Muscle layer of colon (tissue), 2 donors: ENCODE data around the gene CYBRD1.
"Not testable (repeated sequence)": the region's sequence is repeated elsewhere in the genome, so short reads cannot be mapped to it uniquely, and the experiment has no call there.

ENCODE experiments used
- H3K27ac ChIP-seq: one replicate; pipeline ENCODE4 v1.7.0; 2013; ENCODE audit warnings: low read depth, mild to moderate bottlenecking, low read length, moderate library complexity
- H3K27me3 ChIP-seq, 2 donors: one replicate each; pipeline ENCODE4 v1.7.0; 2013; ENCODE audit warnings: low read length in 2 of 2, mild to moderate bottlenecking in 2 of 2; ENCODE audit not compliant: insufficient read depth in 2 of 2, control insufficient read depth in 1 of 2
- H3K36me3 ChIP-seq: one replicate; pipeline ENCODE4 v1.7.0; 2013; ENCODE audit warnings: mild to moderate bottlenecking, low read length; ENCODE audit not compliant: insufficient read depth
- H3K4me1 ChIP-seq: one replicate; pipeline ENCODE4 v1.7.0; 2013; ENCODE audit warnings: mild to moderate bottlenecking, low read length; ENCODE audit not compliant: insufficient read depth
- H3K4me3 ChIP-seq, 2 donors: one replicate each; pipeline ENCODE4 v1.7.0; 2013; ENCODE audit warnings: low read length in 2 of 2, low read depth in 1 of 2, mild to moderate bottlenecking in 1 of 2, moderate library complexity in 1 of 2
- H3K9ac ChIP-seq: one replicate; pipeline ENCODE4 v1.7.0; 2013; ENCODE audit warnings: low read length
- H3K9me3 ChIP-seq: one replicate; pipeline ENCODE4 v1.7.0; 2013; ENCODE audit warnings: mild to moderate bottlenecking, low read length
- donor health status: abdominal sarcoma.
- donor health status: Adenocarcinoma of cecum.

CYBRD1 gene

GRCh38 chr2:171533331-171533730, 11.1 kb downstream of the CYBRD1 start:
- H3K4me1 ChIP-seq, result peaks cover 17% of the 10 kb centered on the region
- no peaks in the 10 kb centered on the region for H3K9me3 ChIP-seq
- no peaks in the 10 kb centered on the region for H3K27me3 ChIP-seq

GRCh38 chr2:171535528-171535927, 13.3 kb downstream of the CYBRD1 start:
- not testable (repeated sequence) for H3K9ac ChIP-seq, H3K4me3 ChIP-seq, H3K27ac ChIP-seq, H3K36me3 ChIP-seq, H3K9me3 ChIP-seq, H3K27me3 ChIP-seq
- peaks cover 12% of the 10 kb centered on the region for H3K4me1 ChIP-seq

More at GRCh38 chr2:171533331-171533730, 11.1 kb downstream of the CYBRD1 start:
- H3K27ac ChIP-seq, result no peak overlapping the region
- no peak overlapping the region for H3K4me3 ChIP-seq
- H3K36me3 ChIP-seq, result peaks cover 5% of the 10 kb centered on the region
- no peak overlapping the region for H3K9ac ChIP-seq

GRCh38 chr2:171540437-171540836, 18.2 kb downstream of the CYBRD1 start:
- Histone ChIP-seq H3K9me3 (no peaks in the 10 kb centered on the region), H3K27ac (no peak overlapping the region), H3K36me3 (peaks cover 10% of the 10 kb centered on the region), H3K9ac (no peak overlapping the region), H3K27me3 (no peaks in the 10 kb centered on the region), H3K4me1 (no peaks in the 10 kb centered on the region), H3K4me3 (no peak overlapping the region)

GRCh38 chr2:171541202-171541887, 19.1 kb downstream of the CYBRD1 start:
- no peaks in the 10 kb centered on the region for H3K4me1 ChIP-seq
- H3K36me3 ChIP-seq, result peaks cover 10% of the 10 kb centered on the region
- no peak overlapping the region for H3K4me3 ChIP-seq
- H3K9me3 ChIP-seq, result no peaks in the 10 kb centered on the region
- H3K27me3 ChIP-seq, result no peaks in the 10 kb centered on the region
- H3K9ac ChIP-seq, result no peak overlapping the region
- H3K27ac ChIP-seq, result no peak overlapping the region

DNA sequence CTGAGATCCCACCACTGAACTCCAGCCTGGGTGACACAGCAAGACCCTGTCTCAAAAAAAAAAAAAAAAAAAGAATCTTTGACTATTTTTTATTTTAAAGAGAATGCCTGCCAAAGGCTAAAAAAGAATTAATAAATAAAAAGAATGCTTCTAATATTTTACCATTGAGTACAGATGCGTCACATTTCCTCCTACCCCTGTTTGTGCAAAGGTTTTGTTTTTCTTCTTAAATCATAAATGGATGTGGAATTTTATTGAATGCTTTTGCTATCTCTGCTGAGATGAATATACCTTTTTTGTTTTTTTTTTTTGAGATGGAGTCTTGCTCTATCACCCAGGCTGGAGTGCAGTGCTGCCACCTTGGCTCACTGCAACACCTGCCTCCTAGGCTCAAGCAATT, 22.8 kb downstream of the CYBRD1 start:
- Histone ChIP-seq H3K36me3 (peaks cover 10% of the 10 kb centered on the region), H3K27ac (no peak overlapping the region), H3K9me3 (no peaks in the 10 kb centered on the region), H3K4me3 (no peak overlapping the region), H3K27me3 (no peaks in the 10 kb centered on the region), H3K9ac (no peak overlapping the region), H3K4me1 (no peaks in the 10 kb centered on the region)

GRCh38 chr2:171547256-171547655, 25.0 kb downstream of the CYBRD1 start:
- no peaks in the 10 kb centered on the region for H3K4me1 ChIP-seq
- no peak overlapping the region for H3K4me3 ChIP-seq
- H3K27me3 ChIP-seq, result no peaks in the 10 kb centered on the region
- H3K9ac ChIP-seq, result no peak overlapping the region
- H3K9me3 ChIP-seq, result no peaks in the 10 kb centered on the region
- no peak overlapping the region for H3K27ac ChIP-seq
- no peaks in the 10 kb centered on the region for H3K36me3 ChIP-seq

GRCh38 chr2:171547720-171548119, 25.4 kb downstream of the CYBRD1 start:
- no peaks in the 10 kb centered on the region for H3K36me3 ChIP-seq

DNA sequence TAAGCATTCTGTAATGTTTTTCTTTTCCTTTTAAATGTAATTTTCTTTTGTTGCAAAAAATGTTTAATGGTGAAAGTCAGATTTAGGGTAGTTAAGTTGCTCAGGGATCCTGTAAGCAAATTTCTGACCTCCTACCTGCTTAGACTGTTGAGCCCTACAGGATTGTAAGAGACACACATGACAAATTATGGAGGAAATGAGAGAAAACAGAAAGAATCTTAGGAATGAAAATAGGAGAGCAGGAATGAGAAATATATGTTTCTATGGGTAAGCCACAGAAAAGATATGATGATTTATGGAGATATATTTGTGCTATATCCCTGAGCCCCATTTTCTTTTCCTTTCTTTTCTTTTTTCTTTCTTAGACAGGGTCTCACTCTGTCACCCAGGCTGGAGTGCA, 28.3 kb downstream of the CYBRD1 start:
- H3K27ac ChIP-seq, result no peak overlapping the region
- H3K9ac ChIP-seq, result no peak overlapping the region
- peaks cover 13% of the 10 kb centered on the region for H3K36me3 ChIP-seq
- H3K4me3 ChIP-seq, result no peak overlapping the region
- H3K4me1 ChIP-seq, result no peaks in the 10 kb centered on the region
- H3K27me3 ChIP-seq, result no peaks in the 10 kb centered on the region
- no peaks in the 10 kb centered on the region for H3K9me3 ChIP-seq

More at GRCh38 chr2:171547720-171548119, 25.4 kb downstream of the CYBRD1 start:
- H3K27me3 ChIP-seq, result no peaks in the 10 kb centered on the region
- H3K27ac ChIP-seq, result no peak overlapping the region
- no peak overlapping the region for H3K9ac ChIP-seq
- no peak overlapping the region for H3K4me3 ChIP-seq
- H3K4me1 ChIP-seq, result no peaks in the 10 kb centered on the region
- H3K9me3 ChIP-seq, result no peaks in the 10 kb centered on the region

- Histone ChIP-seq H3K27ac (no peak overlapping the region), H3K4me3 (no peak overlapping the region)
Observed at GRCh38 chr2:171551836-171552235, 29.6 kb downstream of the CYBRD1 start.

GRCh38 chr2:171553236-171553635, 31.0 kb downstream of the CYBRD1 start:
- H3K36me3 ChIP-seq, result peaks cover 17% of the 10 kb centered on the region
- no peak overlapping the region for H3K27ac ChIP-seq
- no peaks in the 10 kb centered on the region for H3K9me3 ChIP-seq
- no peak overlapping the region for H3K4me3 ChIP-seq
- no peaks in the 10 kb centered on the region for H3K27me3 ChIP-seq
- H3K9ac ChIP-seq, result no peak overlapping the region
- H3K4me1 ChIP-seq, result no peaks in the 10 kb centered on the region

More at GRCh38 chr2:171551836-171552235, 29.6 kb downstream of the CYBRD1 start:
- Histone ChIP-seq H3K4me1 (no peaks in the 10 kb centered on the region), H3K36me3 (peaks cover 17% of the 10 kb centered on the region), H3K9ac (no peak overlapping the region), H3K27me3 (no peaks in the 10 kb centered on the region), H3K9me3 (no peaks in the 10 kb centered on the region)

DNA sequence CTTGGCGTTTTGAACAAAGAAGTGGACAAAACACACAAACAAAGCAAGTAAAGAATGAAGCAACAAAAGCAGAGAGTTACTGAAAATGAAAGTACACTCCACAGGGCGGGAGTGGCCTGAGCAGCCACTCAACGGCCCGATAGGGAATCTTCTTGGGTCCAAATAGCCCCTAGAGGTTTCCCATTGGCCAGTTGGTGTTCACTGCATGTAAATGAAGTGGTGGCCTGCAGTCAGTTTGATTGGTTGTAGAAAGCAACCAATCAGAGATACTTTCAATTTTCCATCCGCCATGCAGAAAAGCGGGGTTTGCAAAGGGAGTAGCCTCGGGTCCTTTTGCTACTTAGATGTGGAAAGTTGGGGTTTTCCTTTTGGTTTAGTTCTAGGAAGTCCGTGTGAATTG, 31.6 kb downstream of the CYBRD1 start:
- H3K36me3 ChIP-seq, result peaks cover 17% of the 10 kb centered on the region
- no peaks in the 10 kb centered on the region for H3K9me3 ChIP-seq
- H3K4me3 ChIP-seq, result no peak overlapping the region
- no peak overlapping the region for H3K9ac ChIP-seq
- no peak overlapping the region for H3K27ac ChIP-seq
- H3K27me3 ChIP-seq, result no peaks in the 10 kb centered on the region
- H3K4me1 ChIP-seq, result no peaks in the 10 kb centered on the region

GRCh38 chr2:171554991-171555615, 32.8 kb downstream of the CYBRD1 start:
- Histone ChIP-seq H3K27ac (no peak overlapping the region), H3K36me3 (peaks cover 17% of the 10 kb centered on the region), H3K4me3 (no peak overlapping the region), H3K4me1 (no peaks in the 10 kb centered on the region), H3K27me3 (no peaks in the 10 kb centered on the region), H3K9ac (no peak overlapping the region), H3K9me3 (no peaks in the 10 kb centered on the region)
